Sigmoid colon (tissue), 4 donors: ENCODE measurements around the gene OLFML2B.

Experiments used
- CTCF ChIP-seq, 4 experiments: fragments of 450-650 bp in 3 of 4; fragments of 200-600 bp in 1 of 4; IDR thresholded peaks; one replicate each; pipeline ENCODE4 v1.5.1; 2016 to 2019; ENCODE audit warnings: antibody characterized with exemption in 4 of 4, mild to moderate bottlenecking in 3 of 4, moderate library complexity in 2 of 4
- POLR2AphosphoS5 ChIP-seq, 4 donors: sonication (generic); formaldehyde crosslinking; IDR thresholded peaks; one replicate each; pipeline ENCODE4 v1.6.1; 2017; ENCODE audit warnings: antibody characterized with exemption in 4 of 4

- no peak for TF ChIP-seq POLR2AphosphoS5 (IDR thresholded peaks at IDR 0.05)
- no peak for TF ChIP-seq CTCF (IDR thresholded peaks at IDR 0.05)
Observed at GRCh38 chr1:161970036-161970435, 53.6 kb downstream of the OLFML2B start.
